ENCODE measurements around the gene WDR59.
"Not testable (repeated sequence)": the region's sequence is repeated elsewhere in the genome, so short reads cannot be mapped to it uniquely, and the experiment has no call there.

WDR59 gene

GRCh38 chr16:74852500-74852875 is 132.4 kb downstream of the WDR59 start:
- no peak for DNase-seq
- Histone ChIP-seq H3K4me3 (ENCODE audit: low read depth, low read length) (no peak overlapping the region), H3K27me3 (replicated peaks) (no peaks in the 10 kb centered on the region), H3K27ac (no peak overlapping the region), H3K36me3 (replicated peaks) (no peaks in the 10 kb centered on the region)
- no peak for TF ChIP-seq CTCF (IDR thresholded peaks at IDR 0.05; ENCODE audit: low read depth, low read length, missing control alignments)
- in situ Hi-C loops (cut with HindIII; ENCODE audit: low pct_ligation_motif_present, low sequenced_read_pairs), result no loop called here

- in situ Hi-C loops (cut with HindIII; ENCODE audit: low pct_ligation_motif_present, low sequenced_read_pairs), result no loop called here
- no peak for DNase-seq
- H3K27me3 ChIP-seq (replicated peaks), result no peaks in the 10 kb centered on the region
- no peaks in the 10 kb centered on the region for H3K36me3 ChIP-seq (replicated peaks)
- H3K4me3 ChIP-seq (ENCODE audit: low read depth, low read length), result no peak overlapping the region
- H3K27ac ChIP-seq, result no peak overlapping the region
- TF ChIP-seq CTCF (IDR thresholded peaks at IDR 0.05; ENCODE audit: low read depth, low read length, missing control alignments), result no peak
Observed at GRCh38 chr16:74850027-74850426, 134.9 kb downstream of the WDR59 start.

- no peak overlapping the region for H3K27ac ChIP-seq
- no peak for DNase-seq
- H3K36me3 ChIP-seq (replicated peaks), result no peaks in the 10 kb centered on the region
- in situ Hi-C loops (cut with HindIII; ENCODE audit: low pct_ligation_motif_present, low sequenced_read_pairs), result no loop called here
- TF ChIP-seq CTCF (IDR thresholded peaks at IDR 0.05; ENCODE audit: low read depth, low read length, missing control alignments), result no peak
- H3K4me3 ChIP-seq (ENCODE audit: low read depth, low read length), result no peak overlapping the region
- H3K27me3 ChIP-seq (replicated peaks), result no peaks in the 10 kb centered on the region
Observed at GRCh38 chr16:74847202-74847601, 137.7 kb downstream of the WDR59 start.

GRCh38 chr16:74846714-74847113 is 138.2 kb downstream of the WDR59 start:
- in situ Hi-C loops (cut with HindIII; ENCODE audit: low pct_ligation_motif_present, low sequenced_read_pairs), result no loop called here
- no peak for DNase-seq
- Histone ChIP-seq H3K27ac (no peak overlapping the region), H3K36me3 (replicated peaks) (no peaks in the 10 kb centered on the region), H3K4me3 (ENCODE audit: low read depth, low read length) (no peak overlapping the region), H3K27me3 (replicated peaks) (no peaks in the 10 kb centered on the region)
- no peak for TF ChIP-seq CTCF (IDR thresholded peaks at IDR 0.05; ENCODE audit: low read depth, low read length, missing control alignments)

GRCh38 chr16:74844041-74844980 is 140.6 kb downstream of the WDR59 start:
- in situ Hi-C loops (cut with HindIII; ENCODE audit: low pct_ligation_motif_present, low sequenced_read_pairs), result no loop called here
- H3K36me3 ChIP-seq (replicated peaks), result no peaks in the 10 kb centered on the region
- H3K4me3 ChIP-seq (ENCODE audit: low read depth, low read length), result no peak overlapping the region
- H3K27ac ChIP-seq, result no peak overlapping the region
- no peak for DNase-seq
- H3K27me3 ChIP-seq (replicated peaks), result no peaks in the 10 kb centered on the region
- TF ChIP-seq CTCF (IDR thresholded peaks at IDR 0.05; ENCODE audit: low read depth, low read length, missing control alignments), result no peak

GRCh38 chr16:74843381-74844035 is 141.4 kb downstream of the WDR59 start:
- H3K27me3 ChIP-seq (replicated peaks); H3K36me3 ChIP-seq (replicated peaks); H3K4me3 ChIP-seq (ENCODE audit: low read depth, low read length); in situ Hi-C loops (cut with HindIII; ENCODE audit: low pct_ligation_motif_present, low sequenced_read_pairs); DNase-seq; H3K27ac ChIP-seq: not testable (repeated sequence)

Data from brain microvascular endothelial cell (primary cell).